HG02938 (cell line): Measurements from ENCODE around the gene FGF14.

Experiments
- ATAC-seq: cut with Tn5 transposase; IDR thresholded peaks from one replicate; pipeline ENCODE4 v1.9.1; 2021; ENCODE audit warnings: mild to moderate bottlenecking, moderate library complexity; ENCODE audit not compliant: unreplicated experiment

FGF14 gene

GRCh38 chr13:101700598-101700997 is 701.2 kb downstream of the FGF14 start:
- ATAC-seq, result no peak

- ATAC-seq, result no peak
Observed at GRCh38 chr13:101698400-101698799, 703.4 kb downstream of the FGF14 start.

GRCh38 chr13:101697745-101698144 is 704.1 kb downstream of the FGF14 start:
- ATAC-seq, result no peak

GRCh38 chr13:101695870-101696516 is 705.9 kb downstream of the FGF14 start:
- no peak for ATAC-seq

GRCh38 chr13:101691341-101691860 is 710.4 kb downstream of the FGF14 start:
- no peak for ATAC-seq

- ATAC-seq, result no peak
Observed at GRCh38 chr13:101690871-101691270, 711.0 kb downstream of the FGF14 start.

- ATAC-seq, result no peak
Observed at GRCh38 chr13:101686003-101686402, 715.8 kb downstream of the FGF14 start.

- no peak for ATAC-seq
Observed at GRCh38 chr13:101681834-101682233, 720.0 kb downstream of the FGF14 start.

- ATAC-seq, result no peak
Observed at GRCh38 chr13:101673360-101674105, 728.3 kb downstream of the FGF14 start.

- ATAC-seq, result no peak
Observed at GRCh38 chr13:101661839-101662238, 740.0 kb downstream of the FGF14 start.
